PFSK-1 (cell line): ENCODE data around the gene ACOX1.

Experiments
- FOXP2 ChIP-seq: optimal IDR thresholded peaks from 2 replicates; pipeline ENCODE3; 2011; ENCODE audit warnings: borderline replicate concordance, control low read depth, inconsistent platforms; ENCODE audit not compliant: insufficient read depth; ENCODE audit errors: extremely low read length, extremely low read depth
- POLR2AphosphoS5 ChIP-seq: IDR thresholded peaks from 2 replicates; pipeline ENCODE4 v1.6.1; 2012; ENCODE audit warnings: low read depth, mild to moderate bottlenecking, control low read depth, low read length, moderate library complexity
- SIN3A ChIP-seq: IDR thresholded peaks from 2 replicates; pipeline ENCODE4 v1.6.1; 2012; ENCODE audit warnings: mild to moderate bottlenecking, low read length, moderate library complexity, borderline replicate concordance; ENCODE audit not compliant: insufficient read depth
- TAF1 ChIP-seq: IDR thresholded peaks from 2 replicates; pipeline ENCODE4 v1.6.1; 2012; ENCODE audit warnings: low read length, control low read depth, borderline replicate concordance; ENCODE audit not compliant: insufficient read depth
- TF ChIP-seq, protein P1 (sequence below), 2 experiments: IDR thresholded peaks; 2 replicates each; pipeline versions ENCODE4 v1.6.1 to v1.8.0; 2011 to 2012; ENCODE audit warnings: low read depth in 2 of 2, low read length in 2 of 2, control low read depth in 1 of 2, inconsistent platforms in 1 of 2, mild to moderate bottlenecking in 1 of 2, moderate library complexity in 1 of 2; ENCODE audit not compliant: insufficient read depth in 1 of 2

Gene ACOX1

GRCh38 chr17:75901727-75902126 is 77.2 kb downstream of the ACOX1 start:
- no peak for TF ChIP-seq TAF1
- TF ChIP-seq POLR2AphosphoS5: no peak
- no peak for TF ChIP-seq SIN3A
- TF ChIP-seq FOXP2: no peak
- TF ChIP-seq, protein P1, sequence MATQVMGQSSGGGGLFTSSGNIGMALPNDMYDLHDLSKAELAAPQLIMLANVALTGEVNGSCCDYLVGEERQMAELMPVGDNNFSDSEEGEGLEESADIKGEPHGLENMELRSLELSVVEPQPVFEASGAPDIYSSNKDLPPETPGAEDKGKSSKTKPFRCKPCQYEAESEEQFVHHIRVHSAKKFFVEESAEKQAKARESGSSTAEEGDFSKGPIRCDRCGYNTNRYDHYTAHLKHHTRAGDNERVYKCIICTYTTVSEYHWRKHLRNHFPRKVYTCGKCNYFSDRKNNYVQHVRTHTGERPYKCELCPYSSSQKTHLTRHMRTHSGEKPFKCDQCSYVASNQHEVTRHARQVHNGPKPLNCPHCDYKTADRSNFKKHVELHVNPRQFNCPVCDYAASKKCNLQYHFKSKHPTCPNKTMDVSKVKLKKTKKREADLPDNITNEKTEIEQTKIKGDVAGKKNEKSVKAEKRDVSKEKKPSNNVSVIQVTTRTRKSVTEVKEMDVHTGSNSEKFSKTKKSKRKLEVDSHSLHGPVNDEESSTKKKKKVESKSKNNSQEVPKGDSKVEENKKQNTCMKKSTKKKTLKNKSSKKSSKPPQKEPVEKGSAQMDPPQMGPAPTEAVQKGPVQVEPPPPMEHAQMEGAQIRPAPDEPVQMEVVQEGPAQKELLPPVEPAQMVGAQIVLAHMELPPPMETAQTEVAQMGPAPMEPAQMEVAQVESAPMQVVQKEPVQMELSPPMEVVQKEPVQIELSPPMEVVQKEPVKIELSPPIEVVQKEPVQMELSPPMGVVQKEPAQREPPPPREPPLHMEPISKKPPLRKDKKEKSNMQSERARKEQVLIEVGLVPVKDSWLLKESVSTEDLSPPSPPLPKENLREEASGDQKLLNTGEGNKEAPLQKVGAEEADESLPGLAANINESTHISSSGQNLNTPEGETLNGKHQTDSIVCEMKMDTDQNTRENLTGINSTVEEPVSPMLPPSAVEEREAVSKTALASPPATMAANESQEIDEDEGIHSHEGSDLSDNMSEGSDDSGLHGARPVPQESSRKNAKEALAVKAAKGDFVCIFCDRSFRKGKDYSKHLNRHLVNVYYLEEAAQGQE (IDR thresholded peaks at IDR 0.05; ENCODE audit: insufficient read depth in 1 of 2, low read depth in 2 of 2, low read length in 2 of 2): no peak

- TF ChIP-seq FOXP2 (no peak), SIN3A (no peak), TAF1 (no peak), POLR2AphosphoS5 (no peak)
- TF ChIP-seq, protein P1 (IDR thresholded peaks at IDR 0.05; ENCODE audit: insufficient read depth in 1 of 2, low read depth in 2 of 2, low read length in 2 of 2): no peak
Observed at GRCh38 chr17:75900691-75901533, 78.1 kb downstream of the ACOX1 start.

DNA sequence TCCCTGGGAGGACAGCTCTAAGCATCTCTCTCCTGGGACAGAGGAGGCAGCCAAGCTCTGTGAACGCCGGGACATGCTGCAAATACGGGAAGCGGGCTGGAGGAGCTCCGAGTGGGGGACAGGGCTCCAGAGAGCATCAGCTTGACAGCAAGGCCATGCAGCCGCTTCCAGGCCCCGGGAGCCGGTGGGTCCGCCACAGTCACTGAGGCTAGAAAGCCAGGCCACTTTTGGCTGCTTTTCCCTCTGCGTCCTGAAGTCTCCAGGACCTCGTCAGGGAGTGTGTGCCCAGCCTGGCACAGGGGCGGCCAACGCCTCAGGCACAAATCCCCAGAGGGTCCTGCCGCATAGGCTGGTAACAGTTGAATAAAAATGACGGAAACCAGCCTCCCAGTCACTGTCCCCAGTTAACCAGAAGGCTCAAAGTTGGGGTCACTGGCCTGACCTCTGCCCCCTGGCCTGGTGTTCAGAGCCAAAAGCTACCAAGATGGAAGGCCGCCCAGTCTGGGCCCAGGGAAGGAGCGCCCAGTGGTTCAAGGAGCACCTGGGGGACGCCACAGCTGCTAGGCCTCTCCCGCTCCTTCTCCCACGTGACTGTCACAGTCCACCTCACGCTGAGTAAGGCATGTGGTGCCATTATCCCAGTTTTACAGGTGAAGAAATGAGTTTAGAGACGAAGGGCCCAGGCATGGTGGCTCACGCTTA is 79.0 kb downstream of the ACOX1 start:
- no peak for TF ChIP-seq TAF1
- TF ChIP-seq, protein P1 (IDR thresholded peaks at IDR 0.05; ENCODE audit: insufficient read depth in 1 of 2, low read depth in 2 of 2, low read length in 2 of 2): no peak

DNA sequence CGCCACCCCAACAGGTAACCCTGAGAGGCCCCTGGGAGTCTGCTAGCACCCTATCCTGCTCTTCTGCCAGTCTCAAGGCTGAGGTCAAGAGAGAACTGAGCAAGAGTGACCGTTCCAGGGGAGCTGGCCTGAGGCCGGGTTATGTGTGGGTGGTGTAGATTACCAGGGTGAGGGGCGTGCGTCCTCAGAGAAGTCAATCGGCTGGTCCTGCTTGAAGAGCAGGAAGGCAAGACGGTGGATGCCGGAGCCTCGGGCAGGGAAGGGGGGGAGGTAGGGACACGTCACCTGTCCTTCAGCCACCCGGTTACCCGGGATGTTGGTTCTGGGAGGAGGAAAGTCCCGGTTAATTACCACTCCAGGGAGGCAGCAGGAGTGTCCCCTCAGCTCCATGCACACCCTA is 79.6 kb downstream of the ACOX1 start:
- TF ChIP-seq POLR2AphosphoS5: no peak
- TF ChIP-seq, protein P1 (IDR thresholded peaks at IDR 0.05; ENCODE audit: insufficient read depth in 1 of 2, low read depth in 2 of 2, low read length in 2 of 2): no peak
- no peak for TF ChIP-seq TAF1
